Tibial artery (tissue), 4 donors: ENCODE data around the gene VPS13D.
"Not testable (repeated sequence)": the region's sequence is repeated elsewhere in the genome, so short reads cannot be mapped to it uniquely, and the experiment has no call there.

Experiments used
- DNase-seq, 2 donors: peaks; one replicate each; pipeline ENCODE4 v3.0.0-alpha.2; 2019
- H3K27ac ChIP-seq, 2 donors: fragments of 200-600 bp; sonication (generic) in 1 of 2; 1 replicate in 1 of 2; 2 replicates in 1 of 2; pipeline ENCODE4 v1.5.1; 2018 to 2019; ENCODE audit warnings: mild to moderate bottlenecking in 1 of 2
- H3K27me3 ChIP-seq, 2 donors: fragments of 200-600 bp; sonication (generic) in 1 of 2; one replicate each; pipeline versions ENCODE4 v1.5.1 to v1.6.0; 2016 to 2019
- H3K36me3 ChIP-seq, 3 donors: fragments of 200-600 bp; sonication (generic) in 2 of 3; one replicate each; pipeline ENCODE4 v1.5.1; 2016 to 2019; ENCODE audit warnings: mild to moderate bottlenecking in 2 of 3
- H3K4me1 ChIP-seq, 4 donors: fragments of 200-600 bp; sonication (generic) in 2 of 4; 1 replicate in 3 of 4; 2 replicates in 1 of 4; pipeline ENCODE4 v1.5.1; 2016 to 2019
- H3K4me3 ChIP-seq, 2 donors: fragments of 200-600 bp; sonication (generic) in 1 of 2; 1 replicate in 1 of 2; 2 replicates in 1 of 2; pipeline ENCODE4 v1.5.1; 2018 to 2019; ENCODE audit warnings: mild to moderate bottlenecking in 2 of 2
- H3K9me3 ChIP-seq, 3 donors: fragments of 200-600 bp; sonication (generic) in 1 of 3; one replicate each; pipeline ENCODE4 v1.5.1; 2016 to 2019
- CTCF ChIP-seq, 2 experiments: fragments of 200-600 bp in 1 of 2; fragments of 450-650 bp in 1 of 2; IDR thresholded peaks; one replicate each; pipeline ENCODE4 v1.5.1; 2017 to 2019; ENCODE audit warnings: antibody characterized with exemption in 2 of 2, mild to moderate bottlenecking in 1 of 2, moderate library complexity in 1 of 2
- intact Hi-C: fragments of 100-400 bp; cut with DNase I; formaldehyde crosslinking; loops from one replicate; pipeline ENCODE4 v1.15.0; 2023; ENCODE audit warnings: low total_unique reads

VPS13D gene

GRCh38 chr1:12383001-12383400 lies 153.2 kb downstream of the VPS13D start:
- Histone ChIP-seq H3K36me3 (peaks cover 72 to 83% (median 79%) of the 10 kb centered on the region in 3 donors), H3K27ac (no peak overlapping the region), H3K27me3 (no peaks in the 10 kb centered on the region), H3K4me3 (no peak overlapping the region), H3K9me3 (no peaks in the 10 kb centered on the region), H3K4me1 (peaks cover 0 to 15% (median 8%) of the 10 kb centered on the region in 4 donors)
- no peak for TF ChIP-seq CTCF (IDR thresholded peaks at IDR 0.05)
- intact Hi-C loops: no loop called here
- DNase-seq: no peak

- H3K27ac ChIP-seq: no peak overlapping the region
- H3K4me1 ChIP-seq: peaks cover 0 to 15% (median 8%) of the 10 kb centered on the region in 4 donors
- intact Hi-C loops: no loop called here
- H3K27me3 ChIP-seq: no peaks in the 10 kb centered on the region
- no peaks in the 10 kb centered on the region for H3K9me3 ChIP-seq
- no peak overlapping the region for H3K4me3 ChIP-seq
- TF ChIP-seq CTCF (IDR thresholded peaks at IDR 0.05): no peak
- DNase-seq: no peak
- peaks cover 69 to 82% (median 80%) of the 10 kb centered on the region in 3 donors for H3K36me3 ChIP-seq
Observed at GRCh38 chr1:12383786-12384185, 154.0 kb downstream of the VPS13D start.

- Histone ChIP-seq H3K27me3 (no peaks in the 10 kb centered on the region), H3K9me3 (no peaks in the 10 kb centered on the region), H3K27ac (no peak overlapping the region), H3K4me3 (no peak overlapping the region), H3K36me3 (peaks cover 67 to 82% (median 82%) of the 10 kb centered on the region in 3 donors), H3K4me1 (peaks cover 0 to 15% (median 8%) of the 10 kb centered on the region in 4 donors)
- intact Hi-C loops: no loop called here
- no peak for TF ChIP-seq CTCF (IDR thresholded peaks at IDR 0.05)
- DNase-seq: no peak
Observed at GRCh38 chr1:12384836-12385456, 155.1 kb downstream of the VPS13D start.

GRCh38 chr1:12386130-12386529 lies 156.3 kb downstream of the VPS13D start:
- no peak overlapping the region for H3K27ac ChIP-seq
- H3K4me1 ChIP-seq: peaks cover 0 to 5% (median 2%) of the 10 kb centered on the region in 4 donors
- intact Hi-C loops: no loop called here
- no peak for DNase-seq
- no peaks in the 10 kb centered on the region for H3K9me3 ChIP-seq
- H3K4me3 ChIP-seq: no peak overlapping the region
- TF ChIP-seq CTCF (IDR thresholded peaks at IDR 0.05): no peak
- no peaks in the 10 kb centered on the region for H3K27me3 ChIP-seq
- peaks cover 75 to 90% (median 77%) of the 10 kb centered on the region in 3 donors for H3K36me3 ChIP-seq

- no peaks in the 10 kb centered on the region for H3K4me1 ChIP-seq
- H3K27ac ChIP-seq: no peak overlapping the region
- H3K4me3 ChIP-seq: no peak overlapping the region
- no peak for TF ChIP-seq CTCF (IDR thresholded peaks at IDR 0.05)
- H3K27me3 ChIP-seq: no peaks in the 10 kb centered on the region
- DNase-seq: no peak
- intact Hi-C loops: no loop called here
- H3K9me3 ChIP-seq: no peaks in the 10 kb centered on the region
- peaks cover 75 to 88% (median 81%) of the 10 kb centered on the region in 3 donors for H3K36me3 ChIP-seq
Observed at GRCh38 chr1:12387641-12388040, 157.8 kb downstream of the VPS13D start.

GRCh38 chr1:12390296-12390695 lies 160.5 kb downstream of the VPS13D start:
- intact Hi-C loops, H3K27ac ChIP-seq, H3K9me3 ChIP-seq, H3K4me1 ChIP-seq, H3K27me3 ChIP-seq, H3K4me3 ChIP-seq, DNase-seq: not testable (repeated sequence)
- peaks cover 49 to 80% (median 54%) of the 10 kb centered on the region in 3 donors for H3K36me3 ChIP-seq
